ENCODE results near the gene RPTN.

The RPTN gene

GRCh38 chr1:152110860-152111514 is 48.0 kb downstream of the RPTN start:
- peak; percentile 17 for DNase-seq (ENCODE audit: low spot score)

- DNase-seq (ENCODE audit: low spot score), result peak; percentile 9
Observed at GRCh38 chr1:152110365-152110859, 48.6 kb downstream of the RPTN start.

- DNase-seq (ENCODE audit: low spot score), result no peak
Observed at GRCh38 chr1:152109998-152110294, 49.1 kb downstream of the RPTN start.

- no peak for DNase-seq (ENCODE audit: low spot score)
Observed at GRCh38 chr1:152109231-152109997, 49.6 kb downstream of the RPTN start.

- no peak for DNase-seq (ENCODE audit: low spot score)
Observed at GRCh38 chr1:152108882-152109222, 50.2 kb downstream of the RPTN start.

- DNase-seq (ENCODE audit: low spot score), result no peak
Observed at GRCh38 chr1:152107984-152108881, 50.8 kb downstream of the RPTN start.

GRCh38 chr1:152107031-152107983 is 51.7 kb downstream of the RPTN start:
- DNase-seq (ENCODE audit: low spot score), result peak; percentile 6

- DNase-seq (ENCODE audit: low spot score), result no peak
Observed at GRCh38 chr1:152104854-152105253, 54.2 kb downstream of the RPTN start.
